IMR-90 (cell line): ENCODE results near the gene ASB13. TPM values are rescaled to one million over a fixed set of nuclear protein-coding genes. Genes with fewer than 3 reads are reported as not detected.
A peak's percentile ranks its signal among the peaks of the same experiment; 100 is the strongest.

Source experiments
- ATAC-seq: fragments of 200-7000 bp; cut with Tn5 transposase; 2 replicates; pipeline ENCODE4 v1.9.1; 2020; ENCODE audit warnings: low read depth, mild to moderate bottlenecking, moderate library complexity
- BruUV-seq: library from RNA; stranded (reverse); fragments of 400-500 nt; replicated peaks from 2 replicates; lab custom pipeline; 2021; lab: Mats Ljungman, UMichigan
- CTCF ChIA-PET: fragments of 300-600 bp; formaldehyde crosslinking; extraction: SDS; loops from one replicate; lab custom pipeline; 2021; ENCODE audit warnings: antibody characterized with exemption; lab: Yijun Ruan, JAX
- POLR2A ChIA-PET: fragments of 300-600 bp; sonication (Branson Sonifier 250); formaldehyde crosslinking; loops from one replicate; lab custom pipeline; 2022; ENCODE audit warnings: antibody characterized with exemption; ENCODE audit not compliant: unreplicated experiment; lab: Charles Lee
- DNase-seq: peaks from one replicate; pipeline ENCODE4 v3.0.0; 2013
- H2AFZ ChIP-seq: replicated peaks from 2 replicates; pipeline ENCODE3; 2013; ENCODE audit warnings: low read length, mild to moderate bottlenecking; ENCODE audit not compliant: poor library complexity
- H2AK5ac ChIP-seq: 2 replicates; pipeline ENCODE4 v1.6.1; 2013; ENCODE audit warnings: low read depth, low read length, inconsistent platforms
- H2AK9ac ChIP-seq: replicated peaks from 2 replicates; pipeline ENCODE3; 2013; ENCODE audit warnings: mild to moderate bottlenecking, low read depth, low read length, moderate library complexity; ENCODE audit not compliant: poor library complexity
- H2BK120ac ChIP-seq: 2 replicates; pipeline ENCODE4 v1.6.1; 2013; ENCODE audit warnings: low read depth, low read length, inconsistent platforms
- H2BK15ac ChIP-seq: 3 replicates; pipeline ENCODE4 v1.6.1; 2013; ENCODE audit warnings: low read depth, low read length, inconsistent platforms
- H2BK20ac ChIP-seq: 2 replicates; pipeline ENCODE4 v1.6.1; 2013; ENCODE audit warnings: low read depth, mild to moderate bottlenecking, inconsistent platforms, low read length, moderate library complexity
- H2BK5ac ChIP-seq: 2 replicates; pipeline ENCODE4 v1.6.1; 2013; ENCODE audit warnings: mild to moderate bottlenecking, low read depth, low read length, inconsistent platforms; ENCODE audit not compliant: poor library complexity, severe bottlenecking
- H3K14ac ChIP-seq: replicated peaks from 2 replicates; pipeline ENCODE4 v1.6.1; 2013; ENCODE audit warnings: low read depth, low read length, inconsistent platforms
- H3K18ac ChIP-seq: 2 replicates; pipeline ENCODE4 v1.6.1; 2013; ENCODE audit warnings: low read depth, low read length, control low read depth
- H3K23ac ChIP-seq: 2 replicates; pipeline ENCODE4 v1.6.1; 2013; ENCODE audit warnings: low read depth, low read length, inconsistent platforms
- H3K27ac ChIP-seq: 2 replicates; pipeline ENCODE4 v1.5.1; 2013; ENCODE audit warnings: mild to moderate bottlenecking, control low read depth, low read length; ENCODE audit not compliant: insufficient read depth
- H3K27me3 ChIP-seq: 2 replicates; pipeline ENCODE4 v1.6.1; 2013; ENCODE audit warnings: low read length; ENCODE audit not compliant: control insufficient read depth, insufficient read depth
- H3K36me3 ChIP-seq: 2 replicates; pipeline ENCODE4 v1.6.1; 2013; ENCODE audit warnings: low read length, mixed read lengths; ENCODE audit not compliant: control insufficient read depth, insufficient read depth
- H3K4ac ChIP-seq: 2 replicates; pipeline ENCODE4 v1.6.1; 2013; ENCODE audit warnings: low read depth, low read length, inconsistent platforms
- H3K4me1 ChIP-seq: 2 replicates; pipeline ENCODE4 v1.6.1; 2013; ENCODE audit warnings: low read length, mixed read lengths; ENCODE audit not compliant: control insufficient read depth, insufficient read depth
- H3K4me2 ChIP-seq: 2 replicates; pipeline ENCODE4 v1.6.1; 2013; ENCODE audit warnings: low read depth, mild to moderate bottlenecking, control low read depth, low read length, moderate library complexity
- H3K4me3 ChIP-seq: 2 replicates; pipeline ENCODE4 v1.5.1; 2013; ENCODE audit warnings: low read depth, mild to moderate bottlenecking, control low read depth, low read length, moderate library complexity; ENCODE audit not compliant: insufficient read depth
- H3K56ac ChIP-seq: 2 replicates; pipeline ENCODE4 v1.6.1; 2013; ENCODE audit warnings: low read length, inconsistent platforms; ENCODE audit not compliant: insufficient read depth; ENCODE audit errors: extremely low read depth
- H3K79me1 ChIP-seq, 2 experiments: 2 replicates each; pipeline ENCODE4 v1.6.1; 2013; ENCODE audit warnings: low read length in 2 of 2, inconsistent platforms in 1 of 2, low read depth in 1 of 2
- H3K9ac ChIP-seq: 2 replicates; pipeline ENCODE4 v1.6.1; 2013; ENCODE audit warnings: low read depth, low read length, control low read depth
- H3K9me1 ChIP-seq: 2 replicates; pipeline ENCODE4 v1.6.1; 2013; ENCODE audit warnings: low read length, inconsistent platforms; ENCODE audit not compliant: insufficient read depth
- H3K9me3 ChIP-seq: 2 replicates; pipeline ENCODE4 v1.6.1; 2013; ENCODE audit warnings: low read length; ENCODE audit not compliant: control insufficient read depth, insufficient read depth
- H4K20me1 ChIP-seq: 2 replicates; pipeline ENCODE4 v1.6.1; 2013; ENCODE audit warnings: low read length, inconsistent platforms; ENCODE audit not compliant: insufficient read depth
- H4K5ac ChIP-seq: 2 replicates; pipeline ENCODE4 v1.6.1; 2013; ENCODE audit warnings: mild to moderate bottlenecking, low read depth, low read length, control low read depth
- H4K8ac ChIP-seq, 2 experiments: 2 replicates each; pipeline ENCODE4 v1.6.1; 2013; ENCODE audit warnings: low read depth in 2 of 2, low read length in 2 of 2, control low read depth in 1 of 2, inconsistent platforms in 1 of 2
- H4K91ac ChIP-seq: 2 replicates; pipeline ENCODE4 v1.6.1; 2013; ENCODE audit warnings: low read depth, low read length, inconsistent platforms; ENCODE audit not compliant: insufficient read depth
- CEBPB ChIP-seq: IDR thresholded peaks from 2 replicates; pipeline ENCODE4 v1.6.1; 2012; ENCODE audit warnings: low read depth, low read length, improper control_type of control experiment
- CTCF ChIP-seq: conservative IDR thresholded peaks from 2 replicates; pipeline ENCODE4 v1.5.1; 2012; ENCODE audit warnings: mild to moderate bottlenecking, low read depth, low read length, improper control_type of control experiment
- ELK1 ChIP-seq: fragments of 150-350 bp; IDR thresholded peaks from 2 replicates; pipeline ENCODE4 v1.6.1; 2016; ENCODE audit warnings: low read depth, mild to moderate bottlenecking, low read length, moderate library complexity, borderline replicate concordance
- FOS ChIP-seq: fragments of 150-350 bp; IDR thresholded peaks from 2 replicates; pipeline ENCODE4 v1.6.1; 2016; ENCODE audit warnings: low read depth, low read length
- MAFK ChIP-seq: IDR thresholded peaks from 2 replicates; pipeline ENCODE4 v1.6.1; 2012; ENCODE audit warnings: low read depth, low read length, improper control_type of control experiment
- MAZ ChIP-seq: IDR thresholded peaks from 2 replicates; pipeline ENCODE4 v1.6.1; 2012; ENCODE audit warnings: low read depth, mild to moderate bottlenecking, low read length, improper control_type of control experiment, moderate library complexity, borderline replicate concordance
- NFE2L2 ChIP-seq: fragments of 150-350 bp; IDR thresholded peaks from 2 replicates; pipeline ENCODE4 v1.6.1; 2016; ENCODE audit warnings: low read depth, mild to moderate bottlenecking, low read length
- RAD21 ChIP-seq: IDR thresholded peaks from 2 replicates; pipeline ENCODE4 v1.6.1; 2012; ENCODE audit warnings: low read length, improper control_type of control experiment
- RCOR1 ChIP-seq: IDR thresholded peaks from 2 replicates; pipeline ENCODE4 v1.6.1; 2012; ENCODE audit warnings: mild to moderate bottlenecking, low read length, improper control_type of control experiment; ENCODE audit not compliant: insufficient replicate concordance
- RFX5 ChIP-seq: IDR thresholded peaks from 2 replicates; pipeline ENCODE4 v1.8.0; 2012; ENCODE audit warnings: low read depth, mild to moderate bottlenecking, low read length, moderate library complexity
- SMC3 ChIP-seq: fragments of 150-350 bp; IDR thresholded peaks from 2 replicates; pipeline ENCODE4 v1.6.1; 2016; ENCODE audit warnings: low read depth, mild to moderate bottlenecking, antibody characterized with exemption, low read length, moderate library complexity
- USF2 ChIP-seq: fragments of 150-350 bp; IDR thresholded peaks from 2 replicates; pipeline ENCODE4 v1.6.1; 2017; ENCODE audit warnings: mild to moderate bottlenecking, antibody characterized with exemption, low read length, low read depth
- WGBS, 2 experiments: methylation state at CpG; one replicate each; pipeline versions ENCODE4 v1.1.5 to v1.1.7; 2013; ENCODE audit warnings: missing lambda C conversion rate in 2 of 2; ENCODE audit not compliant: insufficient read length in 1 of 2; ENCODE audit errors: extremely low coverage in 2 of 2; 5-methylcytosine and 5-hydroxymethylcytosine counted together
- dilution Hi-C: fragments of 300-500 bp; cut with HindIII; formaldehyde crosslinking; loops from one replicate; pipeline ENCODE4 v1.14.3; 2018; ENCODE audit warnings: low sequenced_read_pairs; ENCODE audit not compliant: unreplicated experiment
- in situ Hi-C: fragments of 300-500 bp; cut with MboI; formaldehyde crosslinking; loops from 3 replicates; pipeline ENCODE4 v1.14.3; 2019; ENCODE audit warnings: low sequenced_read_pairs, inconsistent platforms, mixed read lengths
- intact Hi-C: fragments of 100-400 bp; cut with micrococcal nuclease; formaldehyde crosslinking; loops from 2 replicates; pipeline ENCODE4 v1.10.0; 2022
- polyA plus RNA-seq, 3 experiments: library from polyadenylated mRNA; depleted of rRNA; stranded (reverse); fragments of >200 nt; gene quantifications; 2 replicates each; pipeline ENCODE4 v1.2.3, GENCODE V29; 2012; ENCODE audit warnings: low replicate concordance in 1 of 3
- total RNA-seq: library from RNA; depleted of rRNA; stranded (reverse); fragments of >200 nt; gene quantifications from 2 replicates; pipeline ENCODE4 v1.2.3, GENCODE V29; 2012

ASB13 gene
- total and polyA plus RNA-seq, 2 of the 4 experiments (the other 2 are of a cell fraction): 4.6 to 6.3 TPM

- DNase-seq: no peak
- H4K5ac ChIP-seq: no peak overlapping the region
- CTCF ChIA-PET: no interaction called here
- H3K23ac ChIP-seq: no peak overlapping the region; the same call in 1 of the 2 replicates
- H2BK20ac ChIP-seq: no peak overlapping the region
- no peak overlapping the region for H3K4ac ChIP-seq
- no peak overlapping the region for H2AFZ ChIP-seq
- ATAC-seq: no peak
- no peaks in the 10 kb centered on the region; the same call in 1 of the 2 replicates for H3K9me1 ChIP-seq
- TF ChIP-seq RAD21: no peak
- TF ChIP-seq FOS: no peak
- TF ChIP-seq MAFK: no peak
- no peak for TF ChIP-seq RFX5
- TF ChIP-seq SMC3: no peak
- TF ChIP-seq RCOR1: no peak
- no peak for TF ChIP-seq ELK1
- no peak for TF ChIP-seq NFE2L2
- no peak for TF ChIP-seq USF2
- TF ChIP-seq CEBPB: no peak
- no peak for TF ChIP-seq MAZ
- TF ChIP-seq CTCF: no peak
- POLR2A ChIA-PET: no interaction called here
- no peak overlapping the region for H3K18ac ChIP-seq
- dilution Hi-C loops: no loop called here
- no peaks in the 10 kb centered on the region for H3K36me3 ChIP-seq
- H4K91ac ChIP-seq: no peak overlapping the region
- no peak overlapping the region for H3K4me3 ChIP-seq
- in situ Hi-C loops: no loop called here
- intact Hi-C loops: no loop called here
- BruUV-seq: no TSS peak
- H3K56ac ChIP-seq: no peak overlapping the region
- H3K27me3 ChIP-seq: no peaks in the 10 kb centered on the region; the same call in 1 of the 2 replicates
- H4K20me1 ChIP-seq: no peaks in the 10 kb centered on the region
- no CpG with 5 or more reads among the region's 4 CpGs for WGBS, 2 experiments
- H3K14ac ChIP-seq: 0 out of 2 replicates have a peak overlapping the region, but pooled peaks have one; percentile 14
- no peak overlapping the region for H3K27ac ChIP-seq
- H2BK5ac ChIP-seq: no peak overlapping the region
- H2AK5ac ChIP-seq: no peak overlapping the region
- H3K9me3 ChIP-seq: no peaks in the 10 kb centered on the region; the same call in 1 of the 2 replicates
- H2BK120ac ChIP-seq: no peak overlapping the region
- H4K8ac ChIP-seq: no peak overlapping the region
- peak overlapping the region; percentile 17; the same call in 1 of the 3 replicates for H2BK15ac ChIP-seq
- H3K79me1 ChIP-seq: no peaks in the 10 kb centered on the region
- no peak overlapping the region for H2AK9ac ChIP-seq
- H3K9ac ChIP-seq: no peak overlapping the region
- H3K4me1 ChIP-seq: peaks cover 5% of the 10 kb centered on the region; the same call in 1 of the 2 replicates
- no peak overlapping the region for H3K4me2 ChIP-seq
Measured at GRCh38 chr10:5632446-5632845, 33.9 kb downstream of the ASB13 start.
